AG09309 (cell line): ENCODE data around the gene TTF2.

Experiments used
- DNase-seq: peaks from one replicate; pipeline ENCODE4 v3.0.0-alpha.2; 2010; ENCODE audit warnings: low read depth
- H3K4me3 ChIP-seq: 2 replicates; pipeline ENCODE4 v1.5.1; 2011; ENCODE audit warnings: mild to moderate bottlenecking, low read depth, low read length, moderate library complexity; ENCODE audit not compliant: control insufficient read depth
- TF ChIP-seq, protein P1 (sequence below): IDR thresholded peaks from 2 replicates; pipeline ENCODE4 v1.5.1; 2011; ENCODE audit warnings: mild to moderate bottlenecking, low read depth, low read length, inconsistent platforms; ENCODE audit not compliant: insufficient read depth, control insufficient read depth; ENCODE audit errors: missing control alignments

Gene TTF2

DNA sequence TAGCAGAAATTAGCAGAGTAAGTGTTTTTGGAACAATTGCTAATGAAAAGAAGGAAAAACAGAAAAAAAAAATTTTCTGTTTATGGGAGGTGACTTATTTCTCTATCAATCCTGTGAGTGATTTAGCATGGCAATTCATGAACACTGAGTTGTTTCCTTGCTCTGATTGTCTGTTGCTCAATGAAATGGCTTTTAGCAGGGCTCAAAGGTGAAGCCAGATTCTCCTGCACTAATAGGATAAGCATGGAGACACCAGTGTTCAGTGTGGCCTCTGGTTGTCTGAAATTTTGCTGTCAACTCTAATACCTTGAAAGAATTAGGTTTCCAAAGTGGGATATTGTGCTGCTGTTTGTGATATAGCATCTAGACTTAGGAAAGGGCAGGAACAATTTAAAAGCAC, 45.6 kb downstream of the TTF2 start:
- no peak overlapping the region for H3K4me3 ChIP-seq
- no peak for DNase-seq
- TF ChIP-seq, protein P1, sequence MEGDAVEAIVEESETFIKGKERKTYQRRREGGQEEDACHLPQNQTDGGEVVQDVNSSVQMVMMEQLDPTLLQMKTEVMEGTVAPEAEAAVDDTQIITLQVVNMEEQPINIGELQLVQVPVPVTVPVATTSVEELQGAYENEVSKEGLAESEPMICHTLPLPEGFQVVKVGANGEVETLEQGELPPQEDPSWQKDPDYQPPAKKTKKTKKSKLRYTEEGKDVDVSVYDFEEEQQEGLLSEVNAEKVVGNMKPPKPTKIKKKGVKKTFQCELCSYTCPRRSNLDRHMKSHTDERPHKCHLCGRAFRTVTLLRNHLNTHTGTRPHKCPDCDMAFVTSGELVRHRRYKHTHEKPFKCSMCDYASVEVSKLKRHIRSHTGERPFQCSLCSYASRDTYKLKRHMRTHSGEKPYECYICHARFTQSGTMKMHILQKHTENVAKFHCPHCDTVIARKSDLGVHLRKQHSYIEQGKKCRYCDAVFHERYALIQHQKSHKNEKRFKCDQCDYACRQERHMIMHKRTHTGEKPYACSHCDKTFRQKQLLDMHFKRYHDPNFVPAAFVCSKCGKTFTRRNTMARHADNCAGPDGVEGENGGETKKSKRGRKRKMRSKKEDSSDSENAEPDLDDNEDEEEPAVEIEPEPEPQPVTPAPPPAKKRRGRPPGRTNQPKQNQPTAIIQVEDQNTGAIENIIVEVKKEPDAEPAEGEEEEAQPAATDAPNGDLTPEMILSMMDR, result no peak

GRCh38 chr1:117106478-117106877, 46.4 kb downstream of the TTF2 start:
- H3K4me3 ChIP-seq, result no peak overlapping the region
- TF ChIP-seq, protein P1, result no peak
- DNase-seq, result no peak

- no peak for DNase-seq
- TF ChIP-seq, protein P1, result no peak
- no peak overlapping the region for H3K4me3 ChIP-seq
Measured at GRCh38 chr1:117107364-117107763, 47.2 kb downstream of the TTF2 start.

DNA sequence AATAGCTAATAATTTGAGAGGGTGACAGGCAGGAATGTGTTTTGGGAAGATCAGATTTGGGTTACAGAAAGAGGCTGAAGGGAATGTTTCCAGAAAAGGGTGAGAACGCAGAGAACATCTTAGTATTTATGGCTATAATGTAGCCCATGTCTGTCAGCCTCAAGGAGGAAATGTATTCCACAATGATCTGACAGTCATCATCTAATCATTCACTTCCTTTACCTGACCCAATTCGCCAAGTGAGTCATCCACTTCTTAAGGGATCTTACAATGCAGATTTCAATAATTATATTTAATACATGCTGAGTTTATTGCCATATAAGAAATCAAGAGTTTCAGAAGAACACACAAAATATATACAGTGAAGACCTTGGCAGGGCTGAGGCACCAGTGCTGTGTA, 50.6 kb downstream of the TTF2 start:
- no peak for DNase-seq
- H3K4me3 ChIP-seq, result no peak overlapping the region
- TF ChIP-seq, protein P1, result no peak

DNA sequence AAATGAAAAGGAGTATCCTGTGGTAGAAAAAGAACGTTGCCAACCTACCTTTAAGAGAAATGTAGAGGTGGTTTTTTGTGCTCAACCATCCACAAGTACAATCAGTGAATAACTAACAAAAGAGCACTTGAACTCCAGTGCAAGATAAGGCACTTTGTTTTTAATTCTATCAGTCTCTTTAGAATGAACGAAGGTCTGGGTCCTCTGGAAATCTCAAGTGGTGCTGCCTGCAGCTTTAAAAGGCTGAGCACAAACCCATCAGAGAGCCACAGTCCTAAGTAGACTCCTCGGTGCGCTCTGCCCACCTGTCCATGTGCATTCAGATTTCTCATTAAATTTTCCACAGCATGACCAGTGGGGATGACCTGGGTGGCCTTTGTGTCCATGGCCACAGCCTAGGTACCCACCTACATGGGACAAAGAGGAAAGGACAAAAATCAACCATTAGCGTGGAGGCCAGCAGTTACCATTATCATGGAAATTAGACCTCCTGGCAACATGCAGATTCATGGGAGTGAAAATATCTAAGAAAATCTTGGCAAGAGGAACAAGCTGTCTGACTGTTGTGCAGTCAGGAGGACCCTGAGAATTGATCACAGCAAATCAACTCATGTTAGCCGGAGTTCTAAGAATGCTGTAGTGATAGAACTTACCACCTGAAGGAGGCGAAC, 52.1 kb downstream of the TTF2 start:
- H3K4me3 ChIP-seq, result no peak overlapping the region
- DNase-seq, result no peak
- TF ChIP-seq, protein P1, result no peak

GRCh38 chr1:117113199-117113598, 53.1 kb downstream of the TTF2 start:
- DNase-seq, result no peak
- H3K4me3 ChIP-seq, result no peak overlapping the region
- TF ChIP-seq, protein P1, result no peak

DNA sequence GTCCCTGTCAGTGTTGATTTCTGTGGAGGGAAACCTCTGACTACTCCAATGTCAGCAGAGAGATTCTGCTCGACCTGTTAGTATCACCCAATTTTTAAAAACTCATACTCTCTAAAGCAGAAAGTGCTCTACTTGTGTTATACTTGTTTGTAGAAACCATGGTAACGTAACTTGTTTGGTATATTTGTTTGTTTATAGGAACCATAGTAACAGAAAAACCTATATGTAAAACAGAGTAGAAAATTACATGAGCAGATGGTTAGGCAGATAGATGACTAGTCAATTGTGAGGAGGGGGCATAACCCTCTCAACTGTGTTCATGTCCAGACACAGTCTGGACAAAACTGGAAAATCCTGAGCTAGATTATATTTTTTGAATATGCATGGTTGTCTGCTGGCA, 54.8 kb downstream of the TTF2 start:
- TF ChIP-seq, protein P1, result no peak
- no peak overlapping the region for H3K4me3 ChIP-seq
- DNase-seq, result no peak
